Measurements from ENCODE around the gene STX1A.

The STX1A gene

DNA sequence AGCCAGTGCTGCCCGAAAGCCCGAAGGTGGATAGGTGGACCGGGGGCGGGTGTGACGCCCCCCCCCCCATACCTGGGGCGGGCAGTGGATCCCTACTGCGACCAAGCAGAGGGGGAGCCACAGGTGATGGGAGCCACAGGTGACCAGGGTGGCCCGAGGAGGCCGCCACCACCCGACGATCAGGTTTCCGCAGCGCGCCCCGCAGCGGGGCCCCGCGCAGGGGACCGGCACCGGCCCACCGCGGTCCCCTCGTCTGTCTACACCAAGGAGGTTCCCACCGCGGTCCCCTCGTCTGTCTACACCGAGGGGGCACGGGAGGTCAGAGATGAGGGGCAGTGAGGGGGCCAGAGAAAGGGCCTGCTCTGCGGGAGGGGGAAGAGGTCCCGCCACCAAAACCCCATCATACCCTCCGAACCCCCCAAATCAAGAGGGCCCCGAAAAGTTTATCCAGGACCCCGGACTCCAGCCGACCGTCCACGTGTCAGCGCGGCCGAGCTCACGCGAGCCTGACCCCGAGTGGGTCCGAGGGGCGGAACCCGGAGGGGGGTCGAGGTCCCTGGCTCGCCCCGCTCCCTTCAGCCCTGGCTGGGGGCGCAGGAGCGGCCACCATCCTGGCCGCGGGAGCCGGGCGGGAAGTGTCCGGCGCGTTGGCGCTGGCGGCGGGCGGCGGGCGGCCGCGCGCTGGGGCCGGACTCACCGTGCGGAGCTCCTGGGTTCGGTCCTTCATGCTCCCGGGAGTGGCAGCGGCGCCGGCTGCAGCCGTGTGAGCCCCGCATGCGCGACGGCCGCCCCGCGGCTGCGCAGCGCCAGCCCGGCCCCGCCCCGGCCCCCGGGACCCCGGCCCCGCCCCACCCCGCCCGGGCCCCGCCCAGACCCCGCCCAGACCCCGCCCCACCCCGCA, at the start of gene STX1A:
TSS of gene STX1A (minus strand) at position 765 of the 901 bp plus-strand sequence. CDS start at position 727, 38 bp downstream.
- peak; percentile 86 for DNase-seq
- Mint-ChIP-seq H3K4me3 (peak within 1 kb of the TSS; percentile 81), H3K27ac (peak within 1 kb of the TSS; percentile 89), H3K9me3 (no peaks in the 10 kb centered on the region), H3K36me3 (ENCODE audit: low read depth) (peaks cover 11% of the 10 kb centered on the region), H3K27me3 (peaks cover 9% of the 10 kb centered on the region), H3K4me1 (ENCODE audit: low read depth) (peaks cover 34% of the 10 kb centered on the region)

DNA sequence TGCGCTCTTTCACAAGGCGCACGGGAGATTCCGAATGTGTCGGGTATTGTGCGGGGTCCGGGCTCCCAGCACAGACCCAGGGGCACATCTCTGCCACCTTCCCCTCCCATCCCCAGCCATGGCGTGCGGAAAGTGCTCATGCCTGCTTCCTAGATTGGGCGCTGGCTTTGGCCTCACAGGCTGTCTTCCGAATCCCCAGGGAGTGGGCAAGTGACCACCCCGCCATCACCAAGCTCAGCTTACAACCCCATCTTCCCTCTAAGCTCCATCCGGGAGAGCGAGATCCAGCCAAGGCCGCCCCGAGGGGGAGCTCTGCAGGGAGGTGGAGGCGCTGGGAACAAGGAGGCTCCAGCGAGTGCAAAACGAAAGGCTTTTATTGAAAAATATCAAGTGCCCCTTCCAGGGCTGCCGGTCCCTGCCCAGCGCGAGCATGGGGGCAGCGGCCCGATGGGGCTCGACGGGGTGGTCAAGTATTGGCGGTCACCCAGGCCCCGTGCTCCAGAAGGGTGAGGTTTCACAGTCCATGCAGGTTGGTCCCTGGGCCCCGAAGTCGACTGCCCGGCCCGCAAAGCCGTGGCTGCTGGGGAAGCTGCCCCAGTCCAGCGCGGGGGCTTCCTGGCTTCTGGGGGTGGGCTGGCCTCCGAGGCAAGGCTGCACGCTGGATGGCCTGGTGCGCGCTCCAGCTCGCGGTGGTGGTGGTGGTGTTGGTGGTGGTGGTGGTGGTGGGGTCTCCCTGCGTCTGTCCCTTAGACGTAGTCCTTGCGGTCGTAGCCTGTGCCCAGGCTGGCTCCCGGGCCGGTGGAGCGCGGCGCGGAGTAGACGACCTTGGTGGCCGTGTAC, 49.4 kb upstream of the STX1A start:
- no peaks in the 10 kb centered on the region for H3K9me3 Mint-ChIP-seq

DNA sequence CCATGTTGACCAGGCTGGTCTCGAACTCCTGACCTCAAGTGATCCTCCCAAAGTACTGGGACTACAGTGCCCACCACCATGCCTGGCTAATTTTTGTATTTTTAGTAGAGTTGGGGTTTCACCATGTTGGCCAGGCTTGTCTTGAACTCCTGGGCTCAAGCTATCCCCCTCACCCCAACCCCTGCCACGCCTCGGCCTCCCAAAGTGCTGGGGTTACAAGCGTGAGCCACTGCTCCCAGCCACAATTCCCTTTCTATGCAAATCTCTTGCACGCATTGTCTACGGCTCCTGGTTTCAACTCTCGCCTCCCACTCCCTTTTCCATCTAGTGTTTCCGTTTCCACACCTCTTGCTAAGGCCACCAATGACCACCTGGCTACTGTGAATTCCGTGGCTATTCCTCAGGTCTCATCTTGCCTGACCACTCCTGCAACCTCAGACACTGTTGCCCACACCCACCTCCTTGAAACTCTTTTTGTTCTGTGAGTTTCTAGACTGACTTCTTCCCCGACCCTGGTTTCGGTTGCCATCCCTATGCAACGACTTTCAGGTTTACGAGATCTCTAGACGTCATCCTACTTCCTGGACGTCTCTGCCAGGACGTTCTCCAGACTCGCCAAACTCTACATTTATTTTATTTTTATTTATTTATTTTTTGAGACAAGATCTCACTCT, 47.2 kb upstream of the STX1A start:
- no peak for DNase-seq
- no peak overlapping the region for H3K27ac Mint-ChIP-seq
- H3K9me3 Mint-ChIP-seq: no peaks in the 10 kb centered on the region
- H3K4me3 Mint-ChIP-seq: no peak overlapping the region
- H3K27me3 Mint-ChIP-seq: peaks cover 43% of the 10 kb centered on the region
- no peaks in the 10 kb centered on the region for H3K36me3 Mint-ChIP-seq (ENCODE audit: low read depth)
- peaks cover 10% of the 10 kb centered on the region for H3K4me1 Mint-ChIP-seq (ENCODE audit: low read depth)

More for the DNA sequence above, 49.4 kb upstream of the STX1A start:
- no peak for DNase-seq
- H3K27ac Mint-ChIP-seq: no peak overlapping the region
- peaks cover 55% of the 10 kb centered on the region for H3K27me3 Mint-ChIP-seq
- no peaks in the 10 kb centered on the region for H3K36me3 Mint-ChIP-seq (ENCODE audit: low read depth)
- H3K4me1 Mint-ChIP-seq (ENCODE audit: low read depth): peaks cover 10% of the 10 kb centered on the region
- no peak overlapping the region for H3K4me3 Mint-ChIP-seq

DNA sequence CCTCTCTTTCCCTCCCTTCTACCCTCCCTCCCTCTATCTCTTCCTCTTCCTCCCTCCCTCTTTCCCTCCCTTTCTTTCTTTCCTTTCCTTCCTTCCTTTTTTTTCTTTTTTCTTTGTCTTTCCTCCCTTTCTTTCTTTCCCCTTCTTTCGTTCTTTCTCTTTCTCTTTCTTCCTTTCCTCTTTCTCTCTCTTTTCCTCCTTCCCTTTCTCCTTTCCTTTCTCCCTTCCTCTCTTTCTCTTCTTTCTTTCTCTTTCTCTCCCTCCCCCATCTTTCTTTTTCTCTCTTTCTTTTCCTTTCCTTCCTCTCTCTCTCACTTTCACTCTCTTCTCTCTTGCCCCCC, 43.2 kb upstream of the STX1A start:
- Mint-ChIP-seq H3K36me3 (ENCODE audit: low read depth) (no peaks in the 10 kb centered on the region), H3K4me1 (ENCODE audit: low read depth) (peaks cover 2% of the 10 kb centered on the region), H3K27me3 (peaks cover 8% of the 10 kb centered on the region), H3K9me3 (no peaks in the 10 kb centered on the region), H3K4me3 (no peak overlapping the region), H3K27ac (no peak overlapping the region)
- DNase-seq: no peak

DNA sequence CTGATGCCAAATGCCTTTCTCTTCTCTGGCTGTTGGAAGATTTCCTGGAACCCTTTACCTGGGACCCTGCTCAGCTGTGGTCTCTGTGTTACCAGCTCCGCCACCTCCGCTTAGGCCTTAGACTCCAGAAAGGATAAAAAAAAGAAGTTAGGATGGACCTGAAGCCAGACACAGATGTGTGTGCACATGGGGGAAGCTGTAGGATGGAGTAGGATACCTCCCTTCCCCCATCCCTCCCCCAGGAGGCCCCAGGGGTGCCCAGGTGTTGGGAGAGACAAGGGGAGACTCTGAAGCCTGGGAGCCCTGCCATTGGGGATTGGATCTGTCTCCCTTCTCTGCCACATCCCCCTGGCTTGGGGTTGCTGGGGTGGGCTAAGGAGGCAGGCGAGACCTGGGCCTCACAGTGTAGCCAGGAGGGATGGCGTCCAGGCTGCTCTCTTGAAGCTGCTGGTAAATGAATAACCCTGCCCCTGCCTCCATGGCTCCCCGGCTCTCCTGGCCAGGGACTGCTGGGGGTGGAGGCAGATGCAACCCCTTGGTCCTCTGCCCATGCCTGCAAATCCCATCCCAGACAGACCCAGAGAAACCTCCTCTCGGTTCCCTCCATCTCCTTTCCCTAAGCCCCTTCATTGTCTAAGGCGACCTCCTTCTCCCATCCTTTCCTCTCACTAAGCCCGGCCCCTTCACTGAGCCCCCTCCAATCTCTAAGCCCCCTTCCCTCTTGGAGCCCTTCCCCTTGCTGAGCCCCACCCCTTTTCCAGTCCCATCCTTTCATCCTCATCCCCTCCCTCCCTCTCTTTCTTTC, 42.6 kb upstream of the STX1A start:
- H3K27me3 Mint-ChIP-seq: peaks cover 4% of the 10 kb centered on the region
- H3K9me3 Mint-ChIP-seq: no peaks in the 10 kb centered on the region
- no peaks in the 10 kb centered on the region for H3K36me3 Mint-ChIP-seq (ENCODE audit: low read depth)
- H3K4me1 Mint-ChIP-seq (ENCODE audit: low read depth): peaks cover 2% of the 10 kb centered on the region
- no peak for DNase-seq
- no peak overlapping the region for H3K27ac Mint-ChIP-seq
- H3K4me3 Mint-ChIP-seq: no peak overlapping the region

DNA sequence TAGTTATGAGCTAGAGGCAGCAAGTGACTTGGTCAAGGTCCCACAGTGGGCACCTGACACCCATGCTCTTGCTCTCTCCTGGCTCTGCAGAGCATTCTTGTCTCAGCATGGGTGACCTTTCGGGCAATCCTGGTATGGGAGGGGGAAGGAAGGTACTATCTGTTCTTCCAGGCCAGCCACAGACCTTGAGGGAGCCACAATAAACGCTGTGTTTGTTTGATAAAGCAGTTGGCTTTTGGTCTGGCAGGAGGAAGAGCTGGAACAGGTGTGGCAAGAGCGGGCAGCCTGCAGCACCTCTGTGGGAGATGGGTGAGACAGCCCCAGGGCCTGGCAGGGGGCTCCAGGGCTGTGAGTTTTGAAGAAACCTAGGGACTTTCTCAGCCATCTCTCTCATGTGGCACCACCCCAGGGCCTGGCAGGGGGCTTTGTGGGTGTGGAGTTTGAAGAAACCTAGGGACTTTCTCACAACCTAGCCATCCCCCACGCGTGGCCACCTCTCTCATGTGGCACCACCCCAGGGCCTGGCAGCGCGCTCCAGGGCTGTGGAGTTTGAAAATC, 39.2 kb upstream of the STX1A start:
- no peak overlapping the region for H3K27ac Mint-ChIP-seq
- H3K4me3 Mint-ChIP-seq: no peak overlapping the region
- H3K36me3 Mint-ChIP-seq (ENCODE audit: low read depth): no peaks in the 10 kb centered on the region
- no peaks in the 10 kb centered on the region for H3K4me1 Mint-ChIP-seq (ENCODE audit: low read depth)
- DNase-seq: no peak
- no peaks in the 10 kb centered on the region for H3K9me3 Mint-ChIP-seq
- H3K27me3 Mint-ChIP-seq: no peaks in the 10 kb centered on the region

DNA sequence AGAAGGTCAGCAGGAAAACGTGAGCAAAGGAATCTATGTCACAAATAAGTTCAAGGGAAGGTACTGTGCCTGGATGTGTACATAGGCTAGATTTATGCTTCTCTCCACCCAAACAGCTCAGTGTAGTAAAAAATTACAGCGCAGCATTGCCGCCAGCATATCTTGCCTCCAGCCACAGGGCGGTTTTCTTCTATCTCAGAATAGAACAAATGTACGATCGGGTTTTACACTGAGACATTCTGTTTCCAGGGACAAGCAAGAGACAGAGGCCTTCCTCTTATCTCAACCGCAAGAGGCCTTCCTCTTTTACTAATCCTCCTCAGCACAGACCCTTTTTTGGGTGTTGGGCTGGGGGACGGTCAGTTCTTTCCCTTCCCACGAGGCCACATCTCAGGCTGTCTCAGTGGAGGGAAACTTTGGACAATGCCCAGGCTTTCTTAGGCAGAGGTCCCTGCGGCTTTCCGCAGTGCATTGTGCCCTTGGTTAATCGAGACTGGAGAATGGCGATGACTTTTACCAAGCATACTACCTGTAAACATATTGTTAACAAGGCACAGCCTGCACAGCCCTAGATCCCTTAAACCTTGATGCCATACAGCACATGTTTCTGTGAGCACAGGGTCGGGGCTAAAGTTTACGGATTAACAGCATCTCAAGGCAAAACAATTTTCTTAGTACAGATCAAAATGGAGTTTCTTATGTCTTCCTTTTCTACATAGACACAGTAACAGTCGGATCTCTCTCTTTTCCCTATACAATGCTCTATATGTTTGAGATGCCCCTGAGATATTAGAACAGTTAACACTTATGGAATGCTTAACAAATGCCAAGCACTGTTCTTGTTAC, 30.7 kb upstream of the STX1A start:
- no peak for DNase-seq
- no peak overlapping the region for H3K4me3 Mint-ChIP-seq
- H3K36me3 Mint-ChIP-seq (ENCODE audit: low read depth): no peaks in the 10 kb centered on the region
- no peak overlapping the region for H3K27ac Mint-ChIP-seq
- H3K9me3 Mint-ChIP-seq: no peaks in the 10 kb centered on the region
- no peaks in the 10 kb centered on the region for H3K4me1 Mint-ChIP-seq (ENCODE audit: low read depth)
- peaks cover 17% of the 10 kb centered on the region for H3K27me3 Mint-ChIP-seq

DNA sequence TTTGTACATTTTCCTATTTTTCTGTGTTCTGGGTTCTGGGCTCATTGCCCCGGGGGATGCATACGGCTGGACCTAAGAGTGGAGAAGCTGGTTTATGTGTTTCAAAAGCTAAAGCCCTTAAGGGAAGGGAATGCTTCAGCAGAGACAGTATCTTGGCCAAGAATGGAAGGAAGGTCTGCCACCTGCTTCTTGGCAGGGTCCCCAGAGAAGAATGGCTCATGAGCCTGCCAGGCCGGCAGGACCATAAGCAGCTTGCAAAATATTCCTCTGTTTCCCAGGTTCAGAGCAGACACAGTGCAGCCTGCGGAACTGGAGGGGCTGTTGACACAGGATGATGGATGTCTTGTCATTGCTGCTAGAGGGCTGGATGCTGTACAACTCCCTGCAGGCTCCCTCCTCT, 26.9 kb upstream of the STX1A start:
- no peak overlapping the region for H3K27ac Mint-ChIP-seq
- H3K4me3 Mint-ChIP-seq: no peak overlapping the region
- no peaks in the 10 kb centered on the region for H3K9me3 Mint-ChIP-seq
- H3K27me3 Mint-ChIP-seq: peaks cover 12% of the 10 kb centered on the region
- no peaks in the 10 kb centered on the region for H3K36me3 Mint-ChIP-seq (ENCODE audit: low read depth)
- no peaks in the 10 kb centered on the region for H3K4me1 Mint-ChIP-seq (ENCODE audit: low read depth)
- DNase-seq: no peak

DNA sequence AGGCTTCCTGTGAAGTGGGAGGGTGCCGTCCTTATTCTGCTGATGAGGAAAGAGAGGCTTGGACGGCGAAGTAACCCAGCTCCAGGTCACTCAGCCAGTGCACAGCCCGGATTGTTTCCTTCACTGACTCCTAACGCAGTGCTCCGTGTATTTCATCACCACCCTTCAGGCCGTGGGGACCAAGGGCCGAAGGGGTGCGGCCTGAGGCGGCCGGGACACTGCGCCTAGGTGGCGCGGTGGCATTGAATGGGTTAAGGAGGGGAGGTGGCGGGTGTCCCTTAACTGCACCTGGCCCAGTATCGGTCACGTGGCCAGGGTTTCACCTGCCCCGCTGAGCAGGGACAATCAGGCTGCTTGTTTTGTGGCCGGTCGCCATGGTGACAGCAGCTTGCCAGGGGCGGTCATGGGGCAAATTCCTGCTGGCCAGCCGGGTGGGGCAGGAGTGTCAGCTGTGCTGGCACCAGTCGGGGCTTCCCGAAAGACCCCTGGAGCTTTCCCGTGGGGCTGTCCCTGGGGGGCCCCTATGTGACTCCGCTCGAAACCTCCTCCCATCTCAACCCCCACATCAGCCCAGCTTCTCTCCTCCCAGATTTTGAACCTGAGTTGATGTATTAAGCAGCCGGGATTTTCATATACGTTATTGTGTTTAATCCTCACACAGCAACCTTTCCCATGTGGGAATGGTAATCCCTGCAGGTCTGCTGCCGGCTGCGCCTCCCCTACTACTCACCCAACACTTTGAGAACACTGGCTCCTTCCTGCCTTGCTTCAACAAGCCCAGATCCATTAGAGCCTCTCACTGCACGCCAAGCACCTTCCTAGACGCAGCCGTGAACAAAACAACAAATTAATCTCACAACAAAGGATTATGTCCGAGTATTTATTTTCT, 23.5 kb upstream of the STX1A start:
- H3K27ac Mint-ChIP-seq: no peak overlapping the region
- no peaks in the 10 kb centered on the region for H3K9me3 Mint-ChIP-seq
- no peaks in the 10 kb centered on the region for H3K27me3 Mint-ChIP-seq
- no peak overlapping the region for H3K4me3 Mint-ChIP-seq
- peaks cover 3% of the 10 kb centered on the region for H3K4me1 Mint-ChIP-seq (ENCODE audit: low read depth)
- peaks cover 4% of the 10 kb centered on the region for H3K36me3 Mint-ChIP-seq (ENCODE audit: low read depth)
- DNase-seq: no peak

DNA sequence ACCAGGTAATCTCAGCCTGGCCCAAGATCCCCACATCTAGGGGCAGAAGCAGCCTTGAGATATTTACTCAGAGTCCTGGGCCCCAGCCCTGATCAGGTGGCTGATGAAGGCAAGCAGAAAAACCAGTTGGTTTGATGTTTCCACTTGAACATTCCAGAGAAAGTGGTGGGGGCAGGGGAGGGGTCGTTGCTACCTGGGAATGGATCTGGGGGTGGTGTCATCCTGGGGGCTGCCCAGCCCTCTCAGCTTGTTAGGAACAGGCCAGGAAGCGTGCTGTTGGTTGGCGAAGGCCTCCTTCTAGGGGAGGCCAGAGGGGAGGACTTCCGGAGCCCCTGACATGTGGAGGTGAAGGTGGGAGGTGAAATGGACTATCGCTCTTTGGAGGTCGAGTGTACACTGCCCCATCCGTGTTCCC, 22.9 kb upstream of the STX1A start:
- Mint-ChIP-seq H3K36me3 (ENCODE audit: low read depth) (peaks cover 9% of the 10 kb centered on the region), H3K27me3 (no peaks in the 10 kb centered on the region), H3K9me3 (no peaks in the 10 kb centered on the region), H3K4me3 (no peak overlapping the region), H3K4me1 (ENCODE audit: low read depth) (peaks cover 10% of the 10 kb centered on the region), H3K27ac (no peak overlapping the region)
- DNase-seq: no peak

DNA sequence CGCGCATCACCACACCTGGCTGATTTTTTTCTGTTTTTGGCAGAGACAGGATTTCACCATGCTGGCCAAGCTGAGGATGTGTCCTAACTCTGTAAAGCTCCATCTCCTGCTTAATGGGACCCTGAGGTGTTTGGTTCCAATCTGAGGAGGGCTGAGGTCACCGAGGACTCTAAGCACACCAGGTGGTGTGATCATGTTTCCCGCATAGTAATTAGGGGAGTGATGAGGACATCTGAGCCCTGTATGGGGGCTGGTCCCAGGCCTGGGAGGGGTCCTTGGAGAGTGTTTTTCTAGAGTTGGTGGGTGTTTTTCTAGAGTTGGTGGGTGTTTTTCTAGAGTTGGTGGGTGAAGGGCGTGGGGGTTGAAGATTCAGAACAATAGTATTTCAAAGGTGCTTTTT, 22.1 kb upstream of the STX1A start:
- H3K4me1 Mint-ChIP-seq (ENCODE audit: low read depth): peaks cover 13% of the 10 kb centered on the region
- no peaks in the 10 kb centered on the region for H3K27me3 Mint-ChIP-seq
- H3K36me3 Mint-ChIP-seq (ENCODE audit: low read depth): peaks cover 16% of the 10 kb centered on the region
- no peak overlapping the region for H3K4me3 Mint-ChIP-seq
- DNase-seq: no peak
- no peaks in the 10 kb centered on the region for H3K9me3 Mint-ChIP-seq
- no peak overlapping the region for H3K27ac Mint-ChIP-seq

DNA sequence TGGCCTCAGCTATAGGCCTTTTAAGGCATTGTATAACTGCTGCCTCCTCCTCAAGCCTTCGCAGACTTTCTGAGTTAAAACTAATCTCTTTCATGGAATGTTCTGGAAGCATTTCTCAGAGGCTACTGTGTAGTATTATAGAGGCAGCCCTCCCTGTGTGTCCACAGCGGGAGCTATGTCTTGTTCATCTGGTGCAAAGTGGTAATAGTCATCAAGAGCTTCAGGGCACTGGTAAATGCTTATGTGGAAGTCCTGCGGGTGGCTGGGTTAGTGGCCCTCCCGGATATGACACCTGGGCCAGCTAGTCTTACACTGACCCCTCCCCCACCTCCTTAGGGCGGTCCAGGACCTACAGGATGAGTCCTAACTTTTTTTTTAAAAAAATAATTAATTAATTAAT, 21.3 kb upstream of the STX1A start:
- Mint-ChIP-seq H3K27ac (no peak overlapping the region), H3K4me1 (ENCODE audit: low read depth) (peaks cover 15% of the 10 kb centered on the region), H3K36me3 (ENCODE audit: low read depth) (peaks cover 23% of the 10 kb centered on the region), H3K9me3 (no peaks in the 10 kb centered on the region), H3K27me3 (no peaks in the 10 kb centered on the region), H3K4me3 (no peak overlapping the region)
- no peak for DNase-seq
